HG03342 (cell line): ENCODE results near the gene MACC1.

Source experiments
- ATAC-seq: cut with Tn5 transposase; IDR thresholded peaks from one replicate; pipeline ENCODE4 v1.9.1; 2021; ENCODE audit warnings: mild to moderate bottlenecking, moderate library complexity; ENCODE audit not compliant: unreplicated experiment

Gene MACC1

GRCh38 chr7:20089431-20089830 is 127.8 kb downstream of the MACC1 start:
- no peak for ATAC-seq

- ATAC-seq, result no peak
Measured at GRCh38 chr7:20085086-20085485, 132.1 kb downstream of the MACC1 start.
